ENCODE results near the gene SLAMF9.
A peak's percentile ranks its signal among the peaks of the same experiment; 100 is the strongest.

SLAMF9 gene

DNA sequence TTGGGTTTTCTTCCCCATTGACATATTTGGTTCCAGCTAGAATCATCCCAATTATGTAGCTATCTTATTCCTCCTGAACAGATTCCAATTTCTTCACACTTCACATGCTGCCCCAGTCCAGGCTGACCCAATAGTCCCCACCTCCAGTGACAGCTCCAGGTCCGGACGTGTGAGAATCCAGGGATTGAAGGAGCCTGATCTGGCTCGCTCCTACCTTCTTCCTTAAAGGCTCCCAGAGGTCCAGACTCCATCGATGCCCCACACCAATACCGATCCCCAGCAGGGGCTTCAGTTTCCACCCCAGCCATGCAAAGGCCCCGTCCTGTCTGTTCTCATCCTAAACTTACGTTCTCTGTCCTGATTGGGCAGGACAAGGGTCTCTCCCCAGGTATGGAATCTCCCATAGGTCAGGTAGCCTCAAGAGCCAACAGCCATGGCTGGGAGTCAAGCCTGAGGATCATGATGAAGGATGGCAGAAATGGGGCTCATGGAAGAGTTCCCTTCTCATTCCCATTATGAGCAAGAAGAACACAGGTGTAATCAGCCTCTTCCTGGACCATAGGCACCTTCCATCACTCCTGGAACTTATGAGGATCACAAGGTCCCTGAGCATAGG, 20.4 kb upstream of the SLAMF9 start:
- DNase-seq: no peak

DNA sequence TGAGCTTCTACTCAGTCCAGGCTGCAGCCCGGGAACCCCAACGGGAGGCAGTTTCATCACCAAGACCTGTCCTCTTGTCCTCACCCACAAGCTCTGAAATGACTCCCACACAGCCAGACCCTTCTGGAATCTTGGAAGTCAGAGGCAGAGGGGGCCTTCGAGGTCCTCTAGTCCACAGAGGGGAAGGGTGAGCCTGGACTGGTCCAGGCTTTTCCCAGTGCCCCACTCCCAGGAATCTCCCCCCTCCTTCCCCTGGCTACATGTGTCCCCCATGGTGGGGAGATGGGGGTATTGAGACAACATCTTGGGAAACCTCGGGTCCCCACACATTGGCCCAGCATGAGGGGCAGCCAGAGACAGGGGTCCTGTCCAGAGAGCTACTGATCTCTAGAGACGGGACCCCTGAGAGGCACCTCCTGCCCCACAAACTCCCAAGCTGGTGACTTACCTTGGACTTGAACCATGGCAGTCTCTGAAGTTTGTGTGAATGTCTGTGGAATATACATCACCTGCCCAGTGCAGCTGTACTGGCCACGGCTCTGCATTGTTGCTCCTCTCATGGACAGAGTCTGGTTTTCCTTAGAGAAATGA, 19.4 kb upstream of the SLAMF9 start:
- no peak for DNase-seq

DNA sequence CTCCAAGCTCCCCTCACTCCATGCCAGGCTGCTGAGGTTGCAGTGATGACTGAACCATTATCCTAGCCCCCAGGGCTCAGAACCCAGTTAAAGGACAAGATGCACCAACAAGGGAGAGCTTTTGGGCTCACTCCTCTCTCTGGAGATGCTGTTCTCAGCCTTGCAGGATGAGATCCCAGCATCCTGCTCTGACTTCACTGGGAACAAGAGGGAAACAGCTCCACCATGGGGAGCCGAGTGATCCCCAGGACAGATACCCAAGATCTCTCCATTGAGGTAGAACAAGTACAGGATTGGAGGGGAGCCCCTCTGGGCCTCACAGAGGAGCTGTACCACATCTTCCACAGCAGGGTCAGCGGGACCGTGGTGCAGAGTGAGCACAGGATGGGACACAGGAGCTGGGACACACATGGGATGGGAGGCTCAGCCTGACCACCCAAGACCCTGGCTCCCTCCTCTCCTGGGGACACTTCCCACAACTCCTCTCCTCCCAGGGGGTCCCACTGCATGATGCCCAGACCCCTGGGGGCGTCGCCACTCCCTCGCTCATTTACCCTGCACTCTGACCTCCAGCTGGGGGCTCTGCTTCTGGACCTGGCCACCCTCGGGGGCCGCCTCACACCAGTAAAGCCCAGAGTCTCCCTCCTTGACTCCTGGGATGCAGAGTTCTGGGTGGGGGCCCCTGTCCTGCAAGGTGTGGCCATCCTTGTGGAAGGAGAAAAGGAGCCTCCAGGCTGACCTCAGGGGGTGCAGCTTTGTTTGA, 18.6 kb upstream of the SLAMF9 start:
- DNase-seq: no peak

- DNase-seq: no peak
Observed at GRCh38 chr1:159970932-159971342, 16.9 kb upstream of the SLAMF9 start.

DNA sequence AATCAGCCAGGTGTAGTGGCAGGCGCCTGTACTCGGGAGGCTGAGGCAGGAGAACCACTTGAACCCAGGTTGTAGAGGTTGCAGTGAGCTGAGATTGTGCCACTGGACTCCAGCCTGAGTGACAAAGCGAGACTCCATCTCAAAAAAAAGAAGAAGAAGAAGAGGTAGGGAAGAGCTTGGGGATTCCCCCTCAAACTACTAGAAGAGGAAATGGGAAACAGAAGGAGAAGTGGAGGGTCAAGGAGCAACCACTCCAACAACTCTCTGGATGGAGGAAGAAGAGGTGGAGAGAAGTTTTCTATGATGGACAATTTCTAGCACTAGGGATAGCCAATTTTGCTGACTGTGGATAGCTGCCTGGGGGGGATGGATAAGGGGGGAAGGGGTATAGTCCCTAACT, 14.9 kb upstream of the SLAMF9 start:
- no peak for DNase-seq

DNA sequence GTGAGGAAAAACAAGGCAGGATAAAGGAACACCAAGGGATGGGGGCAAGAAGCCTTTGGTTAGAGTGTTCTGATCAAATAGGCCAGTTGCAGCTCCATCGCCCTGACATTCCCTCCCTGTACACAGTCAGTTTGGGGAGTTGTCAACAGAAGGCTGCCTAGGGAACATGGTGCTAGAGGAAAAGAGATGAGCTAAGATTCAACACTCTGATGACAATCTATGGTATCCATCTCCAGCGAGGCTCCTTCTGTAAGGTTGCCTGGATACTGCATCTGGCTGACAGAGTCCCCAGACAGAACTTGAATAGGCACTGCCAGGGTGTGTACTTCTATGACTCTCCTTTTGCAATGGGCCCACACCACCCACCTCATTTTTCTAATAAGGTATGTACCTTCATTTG, 11.2 kb upstream of the SLAMF9 start:
- DNase-seq: no peak

GRCh38 chr1:159964144-159964543, 10.1 kb upstream of the SLAMF9 start:
- no peak for DNase-seq

DNA sequence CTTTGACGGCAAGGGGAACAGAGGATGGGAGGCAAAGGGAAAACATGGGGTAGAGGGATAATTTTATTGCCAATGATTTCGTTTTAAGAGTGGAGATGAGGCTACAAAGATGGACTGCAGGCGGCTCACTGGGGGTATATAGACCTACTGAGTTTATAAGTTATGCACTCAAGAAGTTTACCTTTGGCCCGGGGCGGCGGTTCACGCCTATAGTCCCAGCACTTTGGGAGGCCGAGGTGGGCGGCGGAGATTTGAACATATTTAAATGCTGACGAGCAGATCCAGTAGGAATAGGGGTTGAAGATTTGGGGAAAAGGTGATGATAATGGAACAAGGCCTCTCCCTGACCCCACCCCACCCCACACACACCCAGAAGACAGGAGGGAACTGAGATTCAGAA, 8.1 kb upstream of the SLAMF9 start:
- no peak for DNase-seq

- no peak for DNase-seq
Observed at GRCh38 chr1:159961636-159962035, 7.6 kb upstream of the SLAMF9 start.

DNA sequence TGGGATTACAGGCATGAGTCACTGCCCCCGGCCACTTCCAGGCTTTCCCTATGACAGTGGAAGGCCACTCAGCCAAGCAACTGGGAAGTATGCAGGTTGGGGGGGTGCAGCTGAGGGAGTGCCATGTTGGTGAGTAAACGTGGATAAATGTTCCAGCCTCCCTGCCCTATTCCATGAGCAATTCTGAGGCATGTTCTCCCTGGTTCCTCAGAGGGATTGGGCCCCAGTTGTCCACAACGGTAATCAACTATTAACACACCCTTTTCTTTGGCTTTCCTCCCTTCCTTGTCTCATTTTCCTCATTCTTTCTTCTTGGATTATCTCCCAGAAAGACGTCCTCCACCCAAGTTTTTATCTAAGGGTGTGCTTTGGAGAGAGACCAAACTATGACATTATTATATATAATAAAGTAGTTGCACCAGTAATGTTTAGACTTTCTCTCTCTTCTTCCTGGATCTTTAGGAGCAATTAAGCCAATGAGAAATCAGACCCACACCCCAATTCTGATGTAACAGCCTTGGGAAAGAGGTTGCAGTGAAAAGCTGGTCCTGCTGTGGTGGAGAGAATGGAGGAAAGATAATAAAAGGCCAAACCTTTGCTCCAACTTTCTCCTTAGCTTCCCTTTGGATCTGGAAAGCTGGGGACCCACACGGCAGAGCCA, 6.8 kb upstream of the SLAMF9 start:
- DNase-seq: no peak

GRCh38 chr1:159959451-159959850, 5.4 kb upstream of the SLAMF9 start:
- DNase-seq: no peak

DNA sequence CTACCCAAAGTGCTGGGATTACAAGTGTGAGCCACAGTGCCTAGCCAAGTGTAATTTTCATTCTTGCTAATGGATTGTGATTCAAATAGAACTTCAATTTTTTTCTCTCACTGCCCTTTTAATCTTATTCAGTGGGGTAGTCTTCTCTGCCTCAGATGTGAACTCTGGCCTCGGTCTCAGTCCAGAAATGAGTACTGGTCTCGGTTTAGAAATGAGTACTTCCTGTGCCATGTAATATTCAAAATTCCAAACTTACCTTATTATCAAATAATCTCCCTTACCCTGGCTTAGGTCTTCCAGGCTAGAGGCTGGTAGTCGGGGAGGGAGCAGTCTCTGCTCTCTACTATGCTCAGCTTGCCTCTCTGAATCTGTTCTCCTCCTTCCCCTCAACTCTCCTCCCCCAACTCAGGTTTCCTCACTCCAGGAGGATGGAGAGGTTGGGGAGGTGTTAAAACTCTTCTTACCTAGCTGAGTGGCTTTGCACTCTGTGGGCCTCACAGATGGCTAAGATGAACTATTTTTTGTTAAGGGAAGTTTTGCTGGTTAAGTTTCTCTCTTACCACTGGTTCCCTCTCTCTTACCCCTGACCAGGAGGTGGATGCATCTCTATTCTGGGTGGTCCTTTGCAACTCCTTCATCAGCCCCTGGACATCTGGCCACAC, 4.8 kb upstream of the SLAMF9 start:
- DNase-seq: no peak

GRCh38 chr1:159957824-159958268, 3.8 kb upstream of the SLAMF9 start:
- DNase-seq: peak; percentile 53

GRCh38 chr1:159955456-159955855, 1.4 kb upstream of the SLAMF9 start:
- no peak for DNase-seq

- no peak for DNase-seq
Observed at GRCh38 chr1:159952932-159953331, 1.1 kb downstream of the SLAMF9 start.

DNA sequence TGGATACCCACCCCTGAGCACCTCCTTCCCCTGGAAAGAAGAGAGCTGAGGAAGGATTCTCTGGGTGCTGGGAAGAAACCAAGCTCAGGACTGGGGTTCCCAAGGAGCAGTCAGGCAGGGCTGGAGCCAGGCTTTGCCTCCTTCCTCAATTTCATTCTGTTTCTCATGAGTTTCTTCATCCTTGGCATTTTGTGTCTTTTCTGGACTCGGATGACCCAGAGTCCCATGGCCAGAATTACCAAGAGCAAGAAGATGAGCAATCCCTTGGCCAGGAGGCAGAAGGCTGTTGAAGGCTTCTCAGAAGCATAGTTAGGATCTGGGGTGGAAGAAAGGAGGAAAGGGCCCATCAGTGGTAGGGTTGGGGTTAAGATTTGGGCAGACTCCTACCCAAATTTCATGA, 2.5 kb downstream of the SLAMF9 start:
- no peak for DNase-seq

DNA sequence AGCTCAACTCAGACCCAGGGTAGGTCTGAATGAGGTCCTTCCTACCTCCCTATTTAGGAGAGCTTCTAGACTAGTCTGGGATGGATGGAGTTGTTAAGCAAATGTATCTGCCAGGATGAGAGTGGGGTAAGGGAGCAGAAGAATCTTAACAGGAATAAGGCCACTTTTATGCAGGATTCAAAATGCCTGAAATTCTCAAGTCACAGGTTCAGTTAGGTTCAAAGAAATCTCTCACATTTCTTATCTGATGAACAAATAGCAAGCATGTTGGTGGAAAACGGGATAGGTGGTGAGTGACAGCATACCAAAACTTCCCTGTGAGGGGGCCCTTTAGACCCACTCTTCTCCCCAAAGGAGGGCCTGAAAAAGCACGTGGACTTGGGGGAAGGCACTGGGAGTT, 3.0 kb downstream of the SLAMF9 start:
- no peak for DNase-seq

DNA sequence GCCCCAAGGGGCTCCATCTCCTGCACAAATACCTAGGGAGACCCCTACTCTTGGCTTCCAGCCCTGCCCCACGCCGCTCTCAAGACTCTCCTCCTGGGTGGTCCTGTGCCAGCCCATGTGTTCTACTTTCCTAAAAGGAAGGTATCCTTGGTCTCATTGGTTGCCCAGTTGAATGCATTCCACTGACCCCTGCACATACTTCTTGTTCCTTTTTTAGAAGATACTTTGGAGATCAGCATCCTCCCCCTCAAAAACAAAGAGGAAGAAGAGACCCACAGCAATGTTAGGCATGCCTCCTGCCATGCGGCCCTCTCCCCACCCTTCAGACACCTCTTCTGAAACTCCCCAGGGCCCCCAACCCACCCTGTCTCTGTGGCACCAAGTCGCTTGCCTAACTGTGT, 4.1 kb downstream of the SLAMF9 start:
- no peak for DNase-seq

GRCh38 chr1:159949123-159949522, 4.9 kb downstream of the SLAMF9 start:
- DNase-seq: no peak

DNA sequence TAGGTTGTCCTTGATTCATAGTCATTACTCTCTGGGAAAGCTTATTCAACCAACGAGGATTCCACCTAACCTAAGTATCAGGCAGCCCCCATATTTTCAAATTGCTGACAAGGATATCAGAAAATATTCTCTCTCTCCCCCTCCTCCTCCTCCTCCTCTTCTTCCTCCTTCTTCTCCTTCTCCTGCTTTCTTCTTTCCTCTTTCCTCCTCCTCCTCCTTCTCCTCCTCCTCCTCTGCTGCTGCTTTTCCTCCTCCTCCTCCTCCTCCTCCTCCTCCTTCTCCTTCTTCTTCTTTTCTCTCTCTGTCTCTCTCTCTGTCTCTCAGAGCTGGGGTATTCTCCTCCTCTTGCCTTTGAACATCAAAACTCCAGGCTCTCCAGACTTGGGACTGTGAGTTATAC, 6.1 kb downstream of the SLAMF9 start:
- no peak for DNase-seq

DNA sequence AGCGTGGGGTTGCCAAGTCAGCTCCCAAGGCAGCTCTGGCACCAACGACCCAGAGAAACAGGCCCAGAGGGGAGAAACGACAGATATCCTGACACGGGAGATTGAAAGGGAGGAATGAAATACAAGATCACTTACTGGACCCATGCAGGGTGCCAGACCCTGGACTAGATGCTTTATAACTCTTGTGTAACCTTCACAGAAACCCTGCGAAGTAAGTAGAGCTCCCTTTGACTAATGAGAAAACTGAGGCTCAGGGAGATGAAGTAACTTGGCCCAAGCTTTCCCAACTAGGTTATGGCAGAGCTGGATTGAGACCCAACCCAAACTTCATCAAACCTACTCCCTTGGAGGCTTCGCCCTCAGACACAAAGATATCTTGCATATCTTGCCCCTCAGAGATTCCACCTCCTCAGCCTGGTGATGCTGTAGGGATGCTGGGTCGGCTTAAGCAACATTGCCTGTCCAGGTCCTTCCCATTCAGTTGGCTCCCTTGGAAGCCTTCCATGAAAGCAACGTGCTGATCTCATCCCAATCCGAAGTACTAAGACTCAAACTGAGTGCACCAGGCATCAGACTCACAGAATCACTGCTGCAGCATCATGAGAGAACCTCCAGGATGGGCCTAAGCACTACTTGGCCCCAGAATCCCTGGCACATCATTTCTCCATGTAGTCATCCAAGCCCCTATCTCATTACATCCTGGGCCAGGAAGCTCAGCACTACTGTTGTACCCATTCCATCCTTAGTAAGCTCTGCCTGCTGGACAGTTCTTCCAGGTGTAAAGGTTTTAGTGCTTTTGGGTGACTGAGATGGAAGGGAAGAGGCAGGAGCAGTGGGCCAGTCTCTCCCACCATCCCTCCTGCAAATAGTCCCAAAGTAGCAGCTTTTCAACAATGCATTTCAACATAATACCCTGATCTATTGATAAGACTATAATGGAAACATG, 7.5 kb downstream of the SLAMF9 start:
- DNase-seq: no peak

All from NCI-H345 (cell line).